ENCODE results near the gene NCOR2. TPM values are rescaled to one million over a fixed set of nuclear protein-coding genes. Genes with fewer than 3 reads are reported as not detected.

The NCOR2 gene
- total RNA-seq, 1 donor, result 45.2 TPM

DNA sequence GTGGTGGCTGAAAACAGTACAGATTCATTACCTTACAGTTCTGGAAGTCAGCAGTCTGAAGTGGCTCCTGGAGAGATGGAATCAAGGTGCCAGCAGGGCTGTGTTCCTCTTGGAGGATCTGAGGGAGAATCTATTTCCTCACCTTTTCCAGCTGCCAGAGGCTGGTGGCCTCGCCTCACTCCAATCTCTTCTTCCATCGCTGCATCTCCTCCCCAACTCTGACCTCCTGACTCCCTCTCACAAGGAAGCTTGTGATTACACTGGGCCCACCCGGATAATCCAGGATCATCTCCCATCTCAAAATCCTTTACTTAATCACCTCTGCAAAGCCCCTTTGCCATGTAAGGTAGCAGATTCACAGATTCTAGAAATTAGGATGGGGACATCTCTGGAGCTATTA lies 11.4 kb upstream of the NCOR2 start:
- DNase-seq (ENCODE audit: insufficient read length, low spot score, missing footprints), result no peak
- peaks cover 3% of the 10 kb centered on the region for H3K9me3 ChIP-seq (ENCODE audit: low read depth, low read length)
- no peaks in the 10 kb centered on the region for H3K36me3 ChIP-seq (ENCODE audit: insufficient read depth, low read length)
- H3K79me2 ChIP-seq (ENCODE audit: insufficient read depth, low read length), result no peaks in the 10 kb centered on the region
- H3K4me3 ChIP-seq (ENCODE audit: insufficient read depth, low read length), result no peak overlapping the region
- H3K4me1 ChIP-seq (ENCODE audit: insufficient read depth, low read length), result no peaks in the 10 kb centered on the region
- TF ChIP-seq, protein P1, sequence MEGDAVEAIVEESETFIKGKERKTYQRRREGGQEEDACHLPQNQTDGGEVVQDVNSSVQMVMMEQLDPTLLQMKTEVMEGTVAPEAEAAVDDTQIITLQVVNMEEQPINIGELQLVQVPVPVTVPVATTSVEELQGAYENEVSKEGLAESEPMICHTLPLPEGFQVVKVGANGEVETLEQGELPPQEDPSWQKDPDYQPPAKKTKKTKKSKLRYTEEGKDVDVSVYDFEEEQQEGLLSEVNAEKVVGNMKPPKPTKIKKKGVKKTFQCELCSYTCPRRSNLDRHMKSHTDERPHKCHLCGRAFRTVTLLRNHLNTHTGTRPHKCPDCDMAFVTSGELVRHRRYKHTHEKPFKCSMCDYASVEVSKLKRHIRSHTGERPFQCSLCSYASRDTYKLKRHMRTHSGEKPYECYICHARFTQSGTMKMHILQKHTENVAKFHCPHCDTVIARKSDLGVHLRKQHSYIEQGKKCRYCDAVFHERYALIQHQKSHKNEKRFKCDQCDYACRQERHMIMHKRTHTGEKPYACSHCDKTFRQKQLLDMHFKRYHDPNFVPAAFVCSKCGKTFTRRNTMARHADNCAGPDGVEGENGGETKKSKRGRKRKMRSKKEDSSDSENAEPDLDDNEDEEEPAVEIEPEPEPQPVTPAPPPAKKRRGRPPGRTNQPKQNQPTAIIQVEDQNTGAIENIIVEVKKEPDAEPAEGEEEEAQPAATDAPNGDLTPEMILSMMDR (IDR thresholded peaks at IDR 0.05; ENCODE audit: extremely low read depth, low read depth, low read length), result no peak
- H3K27me3 ChIP-seq (ENCODE audit: insufficient read depth, low read length), result no peaks in the 10 kb centered on the region
- H3K27ac ChIP-seq (ENCODE audit: low read depth, low read length), result no peak overlapping the region
- H4K20me1 ChIP-seq (ENCODE audit: insufficient read depth, low read length), result no peaks in the 10 kb centered on the region
- H2AFZ ChIP-seq (ENCODE audit: low read length), result no peak overlapping the region
- H3K4me2 ChIP-seq (ENCODE audit: insufficient read depth, low read length), result no peak overlapping the region

DNA sequence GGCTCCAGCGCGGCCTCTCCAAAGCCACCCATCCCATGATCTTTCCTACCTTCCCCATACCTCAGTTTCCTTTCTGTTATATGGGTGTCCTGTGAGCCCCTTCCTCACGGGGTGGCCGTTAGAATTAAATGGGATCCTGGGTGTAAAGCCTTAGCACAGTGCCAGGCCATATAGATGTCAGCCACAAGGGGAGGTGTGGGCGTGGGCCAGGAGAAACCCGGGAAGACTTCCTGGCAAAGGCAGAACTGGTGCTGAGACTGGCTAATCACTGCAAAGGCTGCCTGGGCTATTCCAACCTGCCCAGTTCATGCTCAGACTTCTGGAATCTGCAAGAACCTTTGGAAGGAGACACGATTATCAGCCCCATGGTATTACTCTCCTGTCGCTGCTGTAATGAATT lies 11.0 kb upstream of the NCOR2 start:
- no peaks in the 10 kb centered on the region for H3K79me2 ChIP-seq (ENCODE audit: insufficient read depth, low read length)
- H3K4me1 ChIP-seq (ENCODE audit: insufficient read depth, low read length), result no peaks in the 10 kb centered on the region
- H3K4me2 ChIP-seq (ENCODE audit: insufficient read depth, low read length), result no peak overlapping the region
- no peaks in the 10 kb centered on the region for H4K20me1 ChIP-seq (ENCODE audit: insufficient read depth, low read length)
- H2AFZ ChIP-seq (ENCODE audit: low read length), result no peak overlapping the region
- no peaks in the 10 kb centered on the region for H3K27me3 ChIP-seq (ENCODE audit: insufficient read depth, low read length)
- H3K27ac ChIP-seq (ENCODE audit: low read depth, low read length), result no peak overlapping the region
- DNase-seq (ENCODE audit: insufficient read length, low spot score, missing footprints), result no peak
- H3K36me3 ChIP-seq (ENCODE audit: insufficient read depth, low read length), result no peaks in the 10 kb centered on the region
- peaks cover 3% of the 10 kb centered on the region for H3K9me3 ChIP-seq (ENCODE audit: low read depth, low read length)
- H3K4me3 ChIP-seq (ENCODE audit: insufficient read depth, low read length), result no peak overlapping the region
- TF ChIP-seq, protein P1 (IDR thresholded peaks at IDR 0.05; ENCODE audit: extremely low read depth, low read depth, low read length), result no peak

DNA sequence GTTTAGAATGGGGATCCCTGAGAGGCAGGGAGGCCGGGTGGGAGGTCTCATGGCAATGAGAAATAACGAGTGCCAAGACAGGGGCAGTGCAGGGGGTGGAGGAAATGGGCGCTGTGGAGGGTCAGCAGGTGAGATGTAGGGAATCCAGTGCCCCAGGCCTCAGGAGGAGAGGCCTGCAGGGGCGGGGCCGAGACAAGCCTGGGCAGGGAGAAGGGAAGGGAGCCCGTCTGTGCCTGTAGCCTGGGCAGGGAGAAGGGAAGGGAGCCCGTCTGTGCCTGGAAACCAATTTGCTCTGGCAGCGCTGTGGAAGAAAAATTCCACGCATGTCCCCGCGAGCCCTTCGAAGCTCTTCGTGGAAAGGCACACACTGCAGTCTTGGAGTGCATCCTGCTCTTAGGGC lies 10.6 kb upstream of the NCOR2 start:
- TF ChIP-seq, protein P1 (IDR thresholded peaks at IDR 0.05; ENCODE audit: extremely low read depth, low read depth, low read length), result no peak
- Histone ChIP-seq H4K20me1 (ENCODE audit: insufficient read depth, low read length) (no peaks in the 10 kb centered on the region), H3K4me2 (ENCODE audit: insufficient read depth, low read length) (no peak overlapping the region), H3K4me3 (ENCODE audit: insufficient read depth, low read length) (no peak overlapping the region), H3K79me2 (ENCODE audit: insufficient read depth, low read length) (no peaks in the 10 kb centered on the region), H3K27me3 (ENCODE audit: insufficient read depth, low read length) (no peaks in the 10 kb centered on the region), H3K36me3 (ENCODE audit: insufficient read depth, low read length) (no peaks in the 10 kb centered on the region), H2AFZ (ENCODE audit: low read length) (no peak overlapping the region), H3K27ac (ENCODE audit: low read depth, low read length) (no peak overlapping the region), H3K9me3 (ENCODE audit: low read depth, low read length) (peaks cover 3% of the 10 kb centered on the region), H3K4me1 (ENCODE audit: insufficient read depth, low read length) (no peaks in the 10 kb centered on the region)
- no peak for DNase-seq (ENCODE audit: insufficient read length, low spot score, missing footprints)

DNA sequence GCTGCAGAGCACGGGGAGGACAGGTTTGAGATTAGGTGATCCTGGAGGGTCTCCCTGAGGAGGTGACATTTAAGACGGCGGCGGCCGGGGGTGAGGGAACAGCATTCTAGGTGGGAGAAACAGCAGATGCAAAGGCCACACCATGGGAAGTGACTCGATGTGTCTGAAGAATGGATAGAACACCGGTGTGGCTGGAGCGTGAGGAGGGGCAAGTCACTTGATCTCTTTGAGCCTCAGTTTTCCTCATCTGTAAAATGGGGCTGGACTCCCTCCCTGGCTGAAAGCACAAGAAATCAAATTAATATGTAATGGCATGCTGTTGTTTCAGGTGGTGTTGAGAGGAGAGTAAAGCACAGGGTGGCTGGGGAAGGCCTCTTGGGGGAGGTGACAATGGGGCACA lies 10.0 kb upstream of the NCOR2 start:
- H4K20me1 ChIP-seq (ENCODE audit: insufficient read depth, low read length), result no peaks in the 10 kb centered on the region
- no peak overlapping the region for H3K4me2 ChIP-seq (ENCODE audit: insufficient read depth, low read length)
- H3K4me1 ChIP-seq (ENCODE audit: insufficient read depth, low read length), result no peaks in the 10 kb centered on the region
- H3K9me3 ChIP-seq (ENCODE audit: low read depth, low read length), result peaks cover 3% of the 10 kb centered on the region
- H3K27ac ChIP-seq (ENCODE audit: low read depth, low read length), result no peak overlapping the region
- TF ChIP-seq, protein P1 (IDR thresholded peaks at IDR 0.05; ENCODE audit: extremely low read depth, low read depth, low read length), result no peak
- H3K4me3 ChIP-seq (ENCODE audit: insufficient read depth, low read length), result no peak overlapping the region
- no peak overlapping the region for H2AFZ ChIP-seq (ENCODE audit: low read length)
- H3K79me2 ChIP-seq (ENCODE audit: insufficient read depth, low read length), result no peaks in the 10 kb centered on the region
- H3K36me3 ChIP-seq (ENCODE audit: insufficient read depth, low read length), result no peaks in the 10 kb centered on the region
- DNase-seq (ENCODE audit: insufficient read length, low spot score, missing footprints), result no peak
- no peaks in the 10 kb centered on the region for H3K27me3 ChIP-seq (ENCODE audit: insufficient read depth, low read length)

Data from osteoblast (primary cell).